Right lobe of liver (tissue), 4 donors: ENCODE measurements around the gene CFH.

ENCODE experiments used
- POLR2A ChIP-seq: fragments of 450-650 bp; IDR thresholded peaks from one replicate; pipeline ENCODE4 v1.6.1; 2017; ENCODE audit warnings: antibody characterized with exemption, mild to moderate bottlenecking
- TF ChIP-seq, protein P1 (sequence below), 4 donors: fragments of 200-600 bp in 3 of 4; fragments of 450-650 bp in 1 of 4; IDR thresholded peaks; one replicate each; pipeline versions ENCODE4 v1.5.1 to v1.8.0; 2016 to 2022; ENCODE audit warnings: antibody characterized with exemption in 4 of 4, mild to moderate bottlenecking in 2 of 4
- donor health status: DM: no; HTN: no; CAD: no.
- donor health status: DM: no; HTN: no; CAD: no.
- donor health status: DM: no; HTN: yes; CAD: no.

DNA sequence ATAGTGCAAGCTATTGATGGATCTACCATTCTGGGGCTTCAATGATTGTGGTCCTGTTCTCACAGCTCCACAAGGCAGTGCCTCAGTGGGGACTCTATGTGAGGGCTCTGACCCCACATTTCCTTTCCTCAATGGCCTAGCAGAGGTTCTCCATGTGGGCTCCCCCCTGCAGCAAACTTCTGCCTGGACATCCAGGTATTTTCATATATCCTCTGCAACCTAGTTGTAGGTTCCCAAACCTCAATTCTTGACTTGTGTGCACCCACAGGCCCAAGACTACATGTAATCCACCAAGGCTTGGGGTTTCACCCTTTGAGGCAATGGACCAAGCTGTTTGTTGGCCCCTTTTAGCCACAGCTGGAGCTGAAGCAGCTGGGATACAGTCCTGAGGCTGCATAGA, 86.9 kb downstream of the CFH start:
- TF ChIP-seq, protein P1, sequence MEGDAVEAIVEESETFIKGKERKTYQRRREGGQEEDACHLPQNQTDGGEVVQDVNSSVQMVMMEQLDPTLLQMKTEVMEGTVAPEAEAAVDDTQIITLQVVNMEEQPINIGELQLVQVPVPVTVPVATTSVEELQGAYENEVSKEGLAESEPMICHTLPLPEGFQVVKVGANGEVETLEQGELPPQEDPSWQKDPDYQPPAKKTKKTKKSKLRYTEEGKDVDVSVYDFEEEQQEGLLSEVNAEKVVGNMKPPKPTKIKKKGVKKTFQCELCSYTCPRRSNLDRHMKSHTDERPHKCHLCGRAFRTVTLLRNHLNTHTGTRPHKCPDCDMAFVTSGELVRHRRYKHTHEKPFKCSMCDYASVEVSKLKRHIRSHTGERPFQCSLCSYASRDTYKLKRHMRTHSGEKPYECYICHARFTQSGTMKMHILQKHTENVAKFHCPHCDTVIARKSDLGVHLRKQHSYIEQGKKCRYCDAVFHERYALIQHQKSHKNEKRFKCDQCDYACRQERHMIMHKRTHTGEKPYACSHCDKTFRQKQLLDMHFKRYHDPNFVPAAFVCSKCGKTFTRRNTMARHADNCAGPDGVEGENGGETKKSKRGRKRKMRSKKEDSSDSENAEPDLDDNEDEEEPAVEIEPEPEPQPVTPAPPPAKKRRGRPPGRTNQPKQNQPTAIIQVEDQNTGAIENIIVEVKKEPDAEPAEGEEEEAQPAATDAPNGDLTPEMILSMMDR (IDR thresholded peaks at IDR 0.05): no peak
- TF ChIP-seq POLR2A: no peak
